SIG-M5 (cell line): Measurements from ENCODE around the gene VASP.

ENCODE experiments used
- DNase-seq: peaks from one replicate; lab custom pipeline; 2025; lab: John Stamatoyannopoulos, UW

Gene VASP

DNA sequence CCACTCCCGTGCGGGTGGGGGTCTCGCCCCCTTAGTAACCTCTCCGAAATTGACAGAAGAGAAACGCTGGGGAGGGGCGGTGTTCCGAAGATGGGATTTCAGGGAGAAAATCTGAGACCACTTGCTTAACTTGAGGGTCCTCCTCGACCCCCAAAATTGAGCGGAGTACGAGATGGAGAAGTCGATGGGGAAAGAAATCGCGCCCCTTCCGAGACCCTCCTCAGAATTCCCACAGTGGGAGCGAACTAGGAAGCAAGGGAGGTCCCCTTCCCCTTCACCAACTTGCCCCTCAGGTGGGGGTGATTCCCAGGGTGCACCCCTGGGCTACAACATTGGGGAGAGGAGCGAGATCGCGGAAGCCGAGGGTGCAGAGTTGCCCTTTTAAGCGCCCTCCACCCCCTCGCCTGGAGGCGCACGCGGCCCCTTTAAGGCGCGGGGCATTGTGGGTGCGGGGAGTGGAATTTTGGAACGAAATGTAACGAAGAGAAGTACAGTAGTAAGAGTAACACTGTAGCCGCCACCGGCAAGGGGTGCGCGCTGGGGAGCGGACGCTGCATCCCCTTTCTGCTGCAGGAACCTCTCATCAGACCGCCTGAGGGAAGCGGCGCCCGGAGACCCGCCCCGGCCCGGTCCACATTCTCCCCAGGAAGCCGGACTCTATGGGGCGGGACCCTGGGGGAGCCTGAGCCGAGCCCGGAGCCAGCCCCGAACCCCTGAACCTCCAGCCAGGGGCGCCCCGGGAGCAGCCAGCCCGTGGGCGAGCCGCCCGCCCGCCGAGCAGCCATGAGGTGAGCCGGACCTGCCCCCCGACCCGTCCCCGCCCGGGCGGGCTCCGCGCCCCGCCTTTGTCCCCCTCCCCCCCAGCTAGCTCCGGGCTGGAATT, at the start of gene VASP:
Gene VASP (plus strand): TSS at position 491 of the 883 bp plus-strand sequence. CDS start 293 bp downstream, at position 784.
- peak; percentile 52 for DNase-seq

GRCh38 chr19:45457776-45458175, 49.5 kb upstream of the VASP start:
- DNase-seq, result no peak

- DNase-seq, result no peak
These were observed 46.4 kb upstream of the VASP start for GRCh38 chr19:45460807-45461347.

DNA sequence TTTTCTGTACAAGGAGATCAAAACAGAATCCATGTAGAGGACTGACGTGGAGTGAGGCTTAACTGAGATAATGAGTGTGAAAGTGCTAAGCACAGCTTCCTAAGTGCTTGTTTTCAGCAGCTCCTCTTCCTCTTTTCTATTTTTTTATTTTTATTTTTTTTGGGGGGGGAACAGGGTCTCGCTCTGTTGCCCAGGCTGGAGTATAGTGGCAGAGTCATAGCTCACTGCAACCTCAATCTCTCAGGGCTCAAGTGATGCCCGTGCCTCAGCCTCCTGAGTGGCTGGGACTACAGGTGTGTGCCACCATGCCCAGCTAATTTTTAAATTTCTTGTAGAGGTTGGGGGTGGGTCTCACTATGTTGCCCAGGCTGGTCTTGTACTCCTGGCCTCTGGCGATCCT, 45.1 kb upstream of the VASP start:
- DNase-seq, result no peak

- no peak for DNase-seq
These were observed 44.0 kb upstream of the VASP start for GRCh38 chr19:45463241-45463640.

DNA sequence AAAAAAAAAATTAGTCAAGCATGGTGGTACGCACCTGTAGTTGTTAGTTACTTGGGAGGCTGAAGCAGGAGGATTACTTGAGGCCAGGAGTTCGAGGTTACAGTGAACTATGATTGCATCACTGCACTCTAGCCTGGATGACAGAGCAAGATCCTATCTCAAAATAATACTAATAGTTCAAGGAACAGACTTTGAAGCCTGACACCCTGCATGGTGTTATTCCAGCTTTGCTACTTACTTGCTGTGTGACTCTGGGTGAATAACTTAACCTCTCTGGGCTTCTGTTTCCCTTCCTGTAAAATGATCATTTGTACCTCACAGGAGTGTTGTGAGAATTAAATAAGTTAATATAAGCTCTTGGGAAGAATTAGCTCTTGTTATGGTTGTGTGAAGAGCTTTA, 43.0 kb upstream of the VASP start:
- no peak for DNase-seq

- DNase-seq, result no peak
These were observed 42.3 kb upstream of the VASP start for GRCh38 chr19:45464852-45465441.

GRCh38 chr19:45467115-45467455, 40.2 kb upstream of the VASP start:
- DNase-seq, result no peak

- no peak for DNase-seq
These were observed 39.7 kb upstream of the VASP start, which contains the start of gene FOSB for GRCh38 chr19:45467456-45468158. TSS of gene FOSB (plus strand) at chr19:45467996. CDS start at chr19:45468587, 591 bp downstream.

DNA sequence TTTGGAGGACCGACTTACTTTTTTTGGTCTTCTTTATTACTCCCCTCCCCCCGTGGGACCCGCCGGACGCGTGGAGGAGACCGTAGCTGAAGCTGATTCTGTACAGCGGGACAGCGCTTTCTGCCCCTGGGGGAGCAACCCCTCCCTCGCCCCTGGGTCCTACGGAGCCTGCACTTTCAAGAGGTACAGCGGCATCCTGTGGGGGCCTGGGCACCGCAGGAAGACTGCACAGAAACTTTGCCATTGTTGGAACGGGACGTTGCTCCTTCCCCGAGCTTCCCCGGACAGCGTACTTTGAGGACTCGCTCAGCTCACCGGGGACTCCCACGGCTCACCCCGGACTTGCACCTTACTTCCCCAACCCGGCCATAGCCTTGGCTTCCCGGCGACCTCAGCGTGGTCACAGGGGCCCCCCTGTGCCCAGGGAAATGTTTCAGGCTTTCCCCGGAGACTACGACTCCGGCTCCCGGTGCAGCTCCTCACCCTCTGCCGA, 39.1 kb upstream of the VASP start:
- no peak for DNase-seq

- DNase-seq, result no peak
These were observed 38.5 kb upstream of the VASP start for GRCh38 chr19:45468803-45469131.

- peak; percentile 70 for DNase-seq
These were observed 37.9 kb upstream of the VASP start for GRCh38 chr19:45469132-45469944.

GRCh38 chr19:45469945-45470761, 37.1 kb upstream of the VASP start:
- DNase-seq, result no peak

DNA sequence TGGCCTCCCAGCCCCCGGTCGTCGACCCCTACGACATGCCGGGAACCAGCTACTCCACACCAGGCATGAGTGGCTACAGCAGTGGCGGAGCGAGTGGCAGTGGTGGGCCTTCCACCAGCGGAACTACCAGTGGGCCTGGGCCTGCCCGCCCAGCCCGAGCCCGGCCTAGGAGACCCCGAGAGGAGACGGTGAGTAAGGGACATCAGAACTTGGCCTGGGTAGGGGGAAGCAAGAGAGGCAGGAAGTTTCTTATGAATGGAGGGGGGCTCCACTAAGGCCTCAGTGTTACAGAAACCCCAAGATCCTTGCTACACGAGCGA, 36.6 kb upstream of the VASP start:
- DNase-seq, result no peak

- DNase-seq, result no peak
These were observed 36.0 kb upstream of the VASP start for GRCh38 chr19:45471111-45471930.

DNA sequence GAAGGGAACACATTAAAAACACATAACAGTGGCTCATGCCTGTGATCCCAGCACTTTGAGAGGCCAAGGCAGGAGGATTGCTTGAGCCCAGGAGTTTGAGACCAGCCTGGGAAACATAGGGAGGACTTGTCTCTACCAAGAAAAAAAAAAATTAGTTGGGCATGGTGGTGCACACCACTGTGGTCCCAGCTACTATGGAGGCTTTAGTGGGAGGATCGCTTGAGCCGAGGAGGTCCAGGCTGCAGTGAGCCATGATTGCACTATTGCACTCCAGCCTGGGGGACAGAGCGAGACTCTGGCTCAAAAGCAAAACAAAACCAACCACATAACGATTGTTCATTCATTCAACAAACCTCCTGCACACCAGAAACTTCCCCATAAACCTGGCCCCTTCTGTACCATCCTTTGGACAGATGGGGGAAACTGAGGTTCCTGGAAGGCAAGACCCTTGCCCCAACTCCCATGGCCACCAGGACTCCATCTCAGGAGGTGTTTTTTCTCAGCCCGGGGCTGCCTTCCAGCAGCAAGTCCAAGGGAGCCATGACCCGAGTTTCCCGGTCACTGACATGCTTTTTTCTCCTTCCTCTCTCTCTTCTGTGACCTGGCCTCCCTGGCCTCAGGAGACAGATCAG, 35.2 kb upstream of the VASP start:
- DNase-seq, result no peak

DNA sequence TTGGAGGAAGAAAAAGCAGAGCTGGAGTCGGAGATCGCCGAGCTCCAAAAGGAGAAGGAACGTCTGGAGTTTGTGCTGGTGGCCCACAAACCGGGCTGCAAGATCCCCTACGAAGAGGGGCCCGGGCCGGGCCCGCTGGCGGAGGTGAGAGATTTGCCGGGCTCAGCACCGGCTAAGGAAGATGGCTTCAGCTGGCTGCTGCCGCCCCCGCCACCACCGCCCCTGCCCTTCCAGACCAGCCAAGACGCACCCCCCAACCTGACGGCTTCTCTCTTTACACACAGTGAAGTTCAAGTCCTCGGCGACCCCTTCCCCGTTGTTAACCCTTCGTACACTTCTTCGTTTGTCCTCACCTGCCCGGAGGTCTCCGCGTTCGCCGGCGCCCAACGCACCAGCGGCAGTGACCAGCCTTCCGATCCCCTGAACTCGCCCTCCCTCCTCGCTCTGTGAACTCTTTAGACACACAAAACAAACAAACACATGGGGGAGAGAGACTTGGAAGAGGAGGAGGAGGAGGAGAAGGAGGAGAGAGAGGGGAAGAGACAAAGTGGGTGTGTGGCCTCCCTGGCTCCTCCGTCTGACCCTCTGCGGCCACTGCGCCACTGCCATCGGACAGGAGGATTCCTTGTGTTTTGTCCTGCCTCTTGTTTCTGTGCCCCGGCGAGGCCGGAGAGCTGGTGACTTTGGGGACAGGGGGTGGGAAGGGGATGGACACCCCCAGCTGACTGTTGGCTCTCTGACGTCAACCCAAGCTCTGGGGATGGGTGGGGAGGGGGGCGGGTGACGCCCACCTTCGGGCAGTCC, 34.5 kb upstream of the VASP start:
- DNase-seq, result no peak

- DNase-seq, result no peak
These were observed 34.0 kb upstream of the VASP start for GRCh38 chr19:45473367-45473681.
